Stomach (tissue), 9 donors: ENCODE measurements around the gene TMEM123. TPM values are rescaled to one million over a fixed set of nuclear protein-coding genes. Genes with fewer than 3 reads are reported as not detected.

Experiments used
- DNase-seq, 2 donors: peaks; one replicate each; pipeline versions ENCODE4 v3.0.0 to v3.0.0-alpha.2; 2013 to 2019
- H3K27ac ChIP-seq, 5 donors: fragments of 200-600 bp in 4 of 5; sonication (generic) in 4 of 5; one replicate each; pipeline ENCODE4 v1.5.1; 2013 to 2019; ENCODE audit warnings: mild to moderate bottlenecking in 1 of 5, moderate library complexity in 1 of 5
- H3K27me3 ChIP-seq, 3 donors: fragments of 200-600 bp; sonication (generic); one replicate each; pipeline ENCODE4 v1.5.1; 2017 to 2019; ENCODE audit warnings: mixed run types in 1 of 3
- H3K36me3 ChIP-seq, 4 donors: fragments of 200-600 bp; sonication (generic); 1 replicate in 3 of 4; 2 replicates in 1 of 4; pipeline ENCODE4 v1.5.1; 2016 to 2019
- H3K4me1 ChIP-seq, 4 donors: fragments of 200-600 bp; sonication (generic); one replicate each; pipeline ENCODE4 v1.5.1; 2016 to 2019
- H3K4me3 ChIP-seq, 4 donors: fragments of 200-600 bp; sonication (generic) in 3 of 4; one replicate each; pipeline ENCODE4 v1.5.1; 2016 to 2019; ENCODE audit warnings: mild to moderate bottlenecking in 1 of 4
- H3K9me3 ChIP-seq, 4 donors: fragments of 200-600 bp; sonication (generic); one replicate each; pipeline ENCODE4 v1.5.1; 2016 to 2019
- EP300 ChIP-seq: sonication (generic); formaldehyde crosslinking; IDR thresholded peaks from one replicate; pipeline ENCODE4 v1.6.1; 2017; ENCODE audit warnings: antibody characterized with exemption
- POLR2A ChIP-seq, 4 donors: fragments of 450-650 bp; IDR thresholded peaks; one replicate each; pipeline ENCODE4 v1.6.1; 2016; ENCODE audit warnings: antibody characterized with exemption in 4 of 4, control low read depth in 2 of 4, mild to moderate bottlenecking in 1 of 4, moderate library complexity in 1 of 4
- POLR2AphosphoS5 ChIP-seq, 3 donors: sonication (generic); formaldehyde crosslinking; IDR thresholded peaks; one replicate each; pipeline ENCODE4 v1.6.1; 2016; ENCODE audit warnings: antibody characterized with exemption in 3 of 3
- WGBS, 5 donors: extraction: QIAGEN DNeasy Blood & Tissue Kit in 3 of 5; methylation state at CpG; one replicate each; pipeline versions ENCODE4 v1.1.5 to v1.1.7; 2013 to 2018; 5-methylcytosine and 5-hydroxymethylcytosine counted together
- intact Hi-C: fragments of 100-400 bp; cut with DNase I; formaldehyde crosslinking; loops from one replicate; pipeline ENCODE4 v1.15.1; 2023; ENCODE audit warnings: low total_unique reads
- polyA plus RNA-seq, 3 donors: library from polyadenylated mRNA; stranded (reverse); fragments of 200-250 nt; gene quantifications; one replicate each; pipeline ENCODE4 v1.2.3, GENCODE V29; 2013
- total RNA-seq, 5 donors: library from RNA; depleted of rRNA; stranded (reverse); fragments of >200 nt; gene quantifications; one replicate each; pipeline versions ENCODE4 v1.1.0 to v1.2.3, GENCODE V29; 2014 to 2016
- TF ChIP-seq, protein P1 (sequence below), 7 experiments: fragments of 450-650 bp in 4 of 7; fragments of 200-600 bp in 3 of 7; sonication (generic) in 3 of 7; IDR thresholded peaks; one replicate each; pipeline ENCODE4 v1.5.1; 2016 to 2019; ENCODE audit warnings: antibody characterized with exemption in 7 of 7, control low read depth in 2 of 7, mild to moderate bottlenecking in 1 of 7
- donor health status: healthy with polysubstance abuse.
- donor health status: Bipolar disorder and iron deficiency.
- donor health status: healthy.

TMEM123 gene
- total and polyA plus RNA-seq, 8 donors: 16.2 to 226 (median 51.6) TPM

DNA sequence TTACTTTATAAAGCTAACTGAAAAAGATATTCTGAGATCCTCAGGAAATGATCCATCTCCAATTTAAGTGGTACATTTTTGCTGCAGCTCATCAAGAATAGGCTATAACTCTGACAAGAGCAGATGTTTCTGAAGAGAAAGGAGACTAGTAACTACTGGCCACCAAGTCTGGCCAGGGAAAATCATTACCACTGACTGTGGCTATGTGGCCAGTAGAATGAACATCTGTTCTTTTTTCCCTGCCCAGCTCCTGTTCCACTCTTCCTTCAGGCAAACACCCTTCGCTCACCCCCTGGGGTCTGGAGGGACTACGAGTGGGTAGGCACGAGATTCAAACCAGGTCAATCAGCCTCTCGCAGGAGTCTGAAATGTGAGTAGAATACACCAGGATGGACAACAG lies 23.9 kb downstream of the TMEM123 start:
- intact Hi-C loops: no loop called here
- TF ChIP-seq POLR2AphosphoS5 (IDR thresholded peaks at IDR 0.05) (no peak), EP300 (no peak), POLR2A (IDR thresholded peaks at IDR 0.05) (no peak)
- TF ChIP-seq, protein P1, sequence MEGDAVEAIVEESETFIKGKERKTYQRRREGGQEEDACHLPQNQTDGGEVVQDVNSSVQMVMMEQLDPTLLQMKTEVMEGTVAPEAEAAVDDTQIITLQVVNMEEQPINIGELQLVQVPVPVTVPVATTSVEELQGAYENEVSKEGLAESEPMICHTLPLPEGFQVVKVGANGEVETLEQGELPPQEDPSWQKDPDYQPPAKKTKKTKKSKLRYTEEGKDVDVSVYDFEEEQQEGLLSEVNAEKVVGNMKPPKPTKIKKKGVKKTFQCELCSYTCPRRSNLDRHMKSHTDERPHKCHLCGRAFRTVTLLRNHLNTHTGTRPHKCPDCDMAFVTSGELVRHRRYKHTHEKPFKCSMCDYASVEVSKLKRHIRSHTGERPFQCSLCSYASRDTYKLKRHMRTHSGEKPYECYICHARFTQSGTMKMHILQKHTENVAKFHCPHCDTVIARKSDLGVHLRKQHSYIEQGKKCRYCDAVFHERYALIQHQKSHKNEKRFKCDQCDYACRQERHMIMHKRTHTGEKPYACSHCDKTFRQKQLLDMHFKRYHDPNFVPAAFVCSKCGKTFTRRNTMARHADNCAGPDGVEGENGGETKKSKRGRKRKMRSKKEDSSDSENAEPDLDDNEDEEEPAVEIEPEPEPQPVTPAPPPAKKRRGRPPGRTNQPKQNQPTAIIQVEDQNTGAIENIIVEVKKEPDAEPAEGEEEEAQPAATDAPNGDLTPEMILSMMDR (IDR thresholded peaks at IDR 0.05): no peak
- Histone ChIP-seq H3K4me3 (no peak overlapping the region), H3K27me3 (no peaks in the 10 kb centered on the region), H3K9me3 (peaks cover 0 to 6% (median 0%) of the 10 kb centered on the region in 4 donors), H3K27ac (peak overlapping the region in 2 of 5 donors; percentile 10 to 39), H3K36me3 (peaks cover 0 to 11% (median 7%) of the 10 kb centered on the region in 4 donors), H3K4me1 (peaks cover 5 to 73% (median 52%) of the 10 kb centered on the region in 4 donors)
- no peak for DNase-seq
- 75 to 88% (median 82%) methylated on average over 4 of the region's 4 CpGs for WGBS, 5 donors

DNA sequence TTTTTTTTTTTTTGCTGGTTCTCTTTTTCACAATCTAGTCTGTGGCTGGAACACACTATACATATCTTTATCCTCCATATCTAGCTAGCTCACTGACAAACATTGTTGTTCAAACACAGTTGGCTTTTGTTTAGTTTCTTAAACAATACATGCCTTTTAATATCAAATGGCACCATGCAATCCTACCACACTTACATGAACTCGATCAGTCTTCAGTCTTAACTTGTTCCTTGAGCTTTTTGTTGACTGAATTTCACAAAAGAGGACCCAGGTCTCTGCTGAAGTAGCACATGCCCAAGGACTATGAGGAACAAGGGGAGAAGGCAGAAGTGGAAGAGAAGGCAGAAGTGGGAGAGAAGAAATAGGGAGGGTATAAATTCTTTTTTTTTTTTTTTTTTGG lies 25.5 kb downstream of the TMEM123 start:
- intact Hi-C loops: no loop called here
- Histone ChIP-seq H3K4me3 (no peak overlapping the region), H3K9me3 (no peaks in the 10 kb centered on the region), H3K27ac (peak overlapping the region; percentile 50 to 83 (median 66)), H3K4me1 (peaks cover 5 to 84% (median 61%) of the 10 kb centered on the region in 4 donors), H3K36me3 (peaks cover 0 to under 1% (median 0%) of the 10 kb centered on the region in 4 donors), H3K27me3 (no peaks in the 10 kb centered on the region)
- no peak for TF ChIP-seq EP300
- peak in 1 of 3 donors; percentile 57 for TF ChIP-seq POLR2AphosphoS5 (IDR thresholded peaks at IDR 0.05)
- peak in 1 of 2 donors; percentile 41 for DNase-seq
- 0% methylated on average over 1 of the region's 1 CpG for WGBS, 5 donors

DNA sequence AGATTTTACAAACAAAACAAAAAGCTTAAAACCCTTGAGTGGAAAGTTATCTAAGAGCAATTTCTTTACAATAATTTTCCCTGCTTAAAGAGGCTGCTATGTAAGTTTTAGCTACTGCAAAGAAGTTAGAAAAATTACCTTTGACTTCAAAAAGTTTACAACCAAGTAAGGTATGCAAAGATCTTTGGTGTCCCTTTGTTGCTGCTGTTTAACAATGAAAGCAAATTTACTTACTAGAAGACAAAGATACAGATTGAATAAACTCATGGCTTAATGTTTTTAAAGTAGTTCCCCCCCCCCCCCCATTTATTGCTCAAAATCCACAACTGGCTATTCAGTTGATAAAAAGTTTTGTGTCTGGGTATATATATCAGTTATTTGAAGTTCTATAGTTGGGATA lies 26.0 kb downstream of the TMEM123 start:
- TF ChIP-seq EP300: no peak
- no peak for TF ChIP-seq POLR2AphosphoS5 (IDR thresholded peaks at IDR 0.05)
- TF ChIP-seq, protein P1 (IDR thresholded peaks at IDR 0.05): no peak
- no peak for TF ChIP-seq POLR2A (IDR thresholded peaks at IDR 0.05)
- Histone ChIP-seq H3K4me1 (peaks cover 5 to 84% (median 61%) of the 10 kb centered on the region in 4 donors), H3K36me3 (no peaks in the 10 kb centered on the region), H3K9me3 (no peaks in the 10 kb centered on the region), H3K4me3 (no peak overlapping the region), H3K27ac (peak overlapping the region in 2 of 5 donors; percentile 66 to 69), H3K27me3 (no peaks in the 10 kb centered on the region)
- intact Hi-C loops: no loop called here
- no peak for DNase-seq

DNA sequence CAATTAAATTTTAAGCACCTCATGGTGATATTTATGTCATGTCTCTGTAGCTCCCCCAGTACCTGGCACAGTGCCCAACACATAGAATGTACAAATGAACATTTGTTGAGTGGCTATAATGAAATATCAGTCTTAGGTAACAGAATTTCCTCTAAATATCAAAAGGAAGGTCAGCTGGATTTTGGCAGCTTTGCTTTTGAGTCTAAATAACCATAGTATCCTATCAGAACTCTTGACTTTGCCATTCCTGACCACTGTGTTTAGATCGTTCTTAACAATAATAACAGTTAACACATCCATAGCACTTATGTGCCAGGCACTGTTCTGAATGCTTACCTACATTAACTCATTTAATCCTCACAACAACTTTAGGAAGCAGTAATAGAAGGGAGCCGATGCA lies 26.6 kb downstream of the TMEM123 start:
- 24 to 48% (median 30%) methylated on average over 2 of the region's 2 CpGs for WGBS, 5 donors
- H3K9me3 ChIP-seq: no peaks in the 10 kb centered on the region
- peaks cover 5 to 78% (median 59%) of the 10 kb centered on the region in 4 donors for H3K4me1 ChIP-seq
- H3K27me3 ChIP-seq: no peaks in the 10 kb centered on the region
- intact Hi-C loops: no loop called here
- H3K36me3 ChIP-seq: no peaks in the 10 kb centered on the region
- no peak overlapping the region for H3K4me3 ChIP-seq
- TF ChIP-seq, protein P1 (IDR thresholded peaks at IDR 0.05): no peak
- TF ChIP-seq POLR2AphosphoS5 (IDR thresholded peaks at IDR 0.05) (no peak), POLR2A (IDR thresholded peaks at IDR 0.05) (no peak), EP300 (no peak)
- DNase-seq: no peak
- peak overlapping the region in 1 of 5 donors; percentile 18 for H3K27ac ChIP-seq

DNA sequence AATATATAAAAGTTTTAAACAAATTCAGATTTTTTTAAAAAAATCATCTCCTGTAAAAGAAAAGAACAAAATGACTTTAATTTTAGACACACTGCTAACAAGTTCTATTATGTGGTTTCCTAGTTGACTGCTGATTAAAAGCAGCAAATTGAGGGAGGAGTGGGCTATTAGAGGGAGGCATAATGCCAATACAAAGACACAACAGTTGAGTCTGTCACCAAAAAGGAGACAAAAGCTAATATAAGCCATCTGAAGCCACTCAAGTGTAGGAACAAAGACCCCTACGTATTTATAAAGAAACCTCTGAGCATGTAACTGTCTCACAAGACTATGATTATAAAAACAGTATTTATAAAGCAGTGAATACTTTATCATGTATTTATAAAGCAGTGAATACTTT lies 28.6 kb downstream of the TMEM123 start:
- Histone ChIP-seq H3K4me3 (no peak overlapping the region), H3K36me3 (peaks cover 0 to 4% (median 0%) of the 10 kb centered on the region in 4 donors), H3K4me1 (peaks cover 0 to 69% (median 45%) of the 10 kb centered on the region in 4 donors), H3K27me3 (no peaks in the 10 kb centered on the region), H3K27ac (no peak overlapping the region), H3K9me3 (no peaks in the 10 kb centered on the region)
- TF ChIP-seq POLR2AphosphoS5 (IDR thresholded peaks at IDR 0.05) (no peak), POLR2A (IDR thresholded peaks at IDR 0.05) (no peak), EP300 (no peak)
- TF ChIP-seq, protein P1 (IDR thresholded peaks at IDR 0.05): no peak
- intact Hi-C loops: no loop called here
- 65 to 85% (median 72%) methylated on average over 1 of the region's 1 CpG for WGBS, 5 donors
- no peak for DNase-seq
